OCI-M2 (cell line): ENCODE measurements around the gene ZGLP1.
A peak's percentile ranks its signal among the peaks of the same experiment; 100 is the strongest.
"Not testable (repeated sequence)": the region's sequence is repeated elsewhere in the genome, so short reads cannot be mapped to it uniquely, and the experiment has no call there.

Experiments used
- DNase-seq: peaks from one replicate; lab custom pipeline; 2025; ENCODE audit not compliant: unreplicated experiment; lab: John Stamatoyannopoulos, UW

Gene ZGLP1

GRCh38 chr19:10309423-10309822, at the start of gene ZGLP1:
Gene ZGLP1, minus strand, starts transcription at chr19:10309815.
- no peak for DNase-seq

- no peak for DNase-seq
Observed at GRCh38 chr19:10356431-10356830, 46.8 kb upstream of the ZGLP1 start.

- DNase-seq: no peak
Observed at GRCh38 chr19:10353793-10354391, 44.3 kb upstream of the ZGLP1 start.

GRCh38 chr19:10352764-10353671, 43.4 kb upstream of the ZGLP1 start:
- no peak for DNase-seq

GRCh38 chr19:10346509-10346908, 36.9 kb upstream of the ZGLP1 start:
- no peak for DNase-seq

- no peak for DNase-seq
Observed at GRCh38 chr19:10344780-10345179, 35.2 kb upstream of the ZGLP1 start.

GRCh38 chr19:10343495-10343894, 33.9 kb upstream of the ZGLP1 start:
- DNase-seq: no peak

- DNase-seq: no peak
Observed at GRCh38 chr19:10339977-10340376, 30.4 kb upstream of the ZGLP1 start.

- no peak for DNase-seq
Observed at GRCh38 chr19:10339380-10339960, 29.9 kb upstream of the ZGLP1 start, which contains the start of gene ICAM3. Gene ICAM3, minus strand, starts transcription at chr19:10339624. Its CDS starts 10 bp downstream, at chr19:10339614.

GRCh38 chr19:10338940-10339339, 29.3 kb upstream of the ZGLP1 start:
- DNase-seq: no peak

- not testable (repeated sequence) for DNase-seq
Observed at GRCh38 chr19:10336725-10337124, 27.1 kb upstream of the ZGLP1 start.

GRCh38 chr19:10335352-10335985, 25.9 kb upstream of the ZGLP1 start:
- DNase-seq: no peak

GRCh38 chr19:10334588-10335351, 25.2 kb upstream of the ZGLP1 start:
- DNase-seq: peak; percentile 100

GRCh38 chr19:10333758-10334587, 24.4 kb upstream of the ZGLP1 start:
- peak; percentile 98 for DNase-seq

GRCh38 chr19:10332965-10333757, 23.5 kb upstream of the ZGLP1 start, which contains the start of gene RAVER1:
Gene RAVER1, minus strand, starts transcription at chr19:10333529. Its CDS starts 22 bp downstream, at chr19:10333507.
- peak; percentile 100 for DNase-seq

- DNase-seq: no peak
Observed at GRCh38 chr19:10332158-10332964, 22.7 kb upstream of the ZGLP1 start.

- no peak for DNase-seq
Observed at GRCh38 chr19:10329555-10329954, 19.9 kb upstream of the ZGLP1 start.
